ENCODE data around the gene LIPT1.

The LIPT1 gene

DNA sequence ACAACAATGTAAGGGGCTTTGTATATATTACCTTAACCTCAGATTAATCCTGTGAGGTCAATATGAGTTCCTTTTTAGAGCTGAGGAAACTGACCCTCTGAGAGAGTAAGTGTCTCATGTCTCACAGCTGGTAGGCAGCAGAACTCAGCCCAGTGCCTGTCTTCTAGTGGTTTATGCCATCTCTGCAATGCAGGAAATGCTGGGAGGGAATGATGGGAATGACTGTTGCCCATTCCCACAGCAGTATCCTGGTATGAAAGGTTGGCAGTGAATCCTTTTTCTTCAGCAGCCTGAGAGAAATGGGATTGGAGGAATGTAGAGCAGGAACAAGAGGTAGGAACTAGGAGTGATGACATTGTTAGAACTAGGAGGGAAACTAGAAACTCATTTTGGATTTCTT, 32.2 kb downstream of the LIPT1 start:
- TF ChIP-seq POLR2AphosphoS5 (IDR thresholded peaks at IDR 0.05; ENCODE audit: low read depth, low read length) = no peak
- TF ChIP-seq, protein P1, sequence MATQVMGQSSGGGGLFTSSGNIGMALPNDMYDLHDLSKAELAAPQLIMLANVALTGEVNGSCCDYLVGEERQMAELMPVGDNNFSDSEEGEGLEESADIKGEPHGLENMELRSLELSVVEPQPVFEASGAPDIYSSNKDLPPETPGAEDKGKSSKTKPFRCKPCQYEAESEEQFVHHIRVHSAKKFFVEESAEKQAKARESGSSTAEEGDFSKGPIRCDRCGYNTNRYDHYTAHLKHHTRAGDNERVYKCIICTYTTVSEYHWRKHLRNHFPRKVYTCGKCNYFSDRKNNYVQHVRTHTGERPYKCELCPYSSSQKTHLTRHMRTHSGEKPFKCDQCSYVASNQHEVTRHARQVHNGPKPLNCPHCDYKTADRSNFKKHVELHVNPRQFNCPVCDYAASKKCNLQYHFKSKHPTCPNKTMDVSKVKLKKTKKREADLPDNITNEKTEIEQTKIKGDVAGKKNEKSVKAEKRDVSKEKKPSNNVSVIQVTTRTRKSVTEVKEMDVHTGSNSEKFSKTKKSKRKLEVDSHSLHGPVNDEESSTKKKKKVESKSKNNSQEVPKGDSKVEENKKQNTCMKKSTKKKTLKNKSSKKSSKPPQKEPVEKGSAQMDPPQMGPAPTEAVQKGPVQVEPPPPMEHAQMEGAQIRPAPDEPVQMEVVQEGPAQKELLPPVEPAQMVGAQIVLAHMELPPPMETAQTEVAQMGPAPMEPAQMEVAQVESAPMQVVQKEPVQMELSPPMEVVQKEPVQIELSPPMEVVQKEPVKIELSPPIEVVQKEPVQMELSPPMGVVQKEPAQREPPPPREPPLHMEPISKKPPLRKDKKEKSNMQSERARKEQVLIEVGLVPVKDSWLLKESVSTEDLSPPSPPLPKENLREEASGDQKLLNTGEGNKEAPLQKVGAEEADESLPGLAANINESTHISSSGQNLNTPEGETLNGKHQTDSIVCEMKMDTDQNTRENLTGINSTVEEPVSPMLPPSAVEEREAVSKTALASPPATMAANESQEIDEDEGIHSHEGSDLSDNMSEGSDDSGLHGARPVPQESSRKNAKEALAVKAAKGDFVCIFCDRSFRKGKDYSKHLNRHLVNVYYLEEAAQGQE (IDR thresholded peaks at IDR 0.05; ENCODE audit: insufficient read depth in 1 of 2, low read depth in 2 of 2, low read length in 2 of 2) = no peak
- no peak for TF ChIP-seq FOXP2 (optimal IDR thresholded peaks at IDR 0.05; ENCODE audit: borderline replicate concordance, extremely low read depth, extremely low read length, insufficient read depth)
- TF ChIP-seq TAF1 (IDR thresholded peaks at IDR 0.05; ENCODE audit: borderline replicate concordance, insufficient read depth, low read length) = no peak
- no peak for TF ChIP-seq SIN3A (IDR thresholded peaks at IDR 0.05; ENCODE audit: borderline replicate concordance, insufficient read depth, low read length)

DNA sequence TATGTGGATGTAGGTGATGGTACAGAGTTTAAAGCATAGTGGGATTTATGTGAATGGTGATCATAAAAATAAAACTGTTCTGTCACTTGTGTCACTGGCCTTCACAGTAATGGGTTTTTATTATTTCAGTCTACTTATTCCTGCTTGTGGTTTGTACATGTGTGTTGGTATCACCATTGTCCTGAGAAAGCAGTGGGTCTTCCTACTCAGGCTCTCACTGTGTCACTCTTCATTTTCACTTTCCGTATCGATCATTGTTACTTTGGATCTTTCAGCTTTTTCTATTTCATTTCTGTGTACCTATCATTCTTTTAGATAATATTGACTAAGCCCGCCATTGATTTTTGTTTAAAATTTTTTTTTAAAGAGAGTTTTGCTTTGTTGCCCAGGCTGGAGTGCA, 33.6 kb downstream of the LIPT1 start:
- TF ChIP-seq SIN3A (IDR thresholded peaks at IDR 0.05; ENCODE audit: borderline replicate concordance, insufficient read depth, low read length) = no peak
- TF ChIP-seq, protein P1 (IDR thresholded peaks at IDR 0.05; ENCODE audit: insufficient read depth in 1 of 2, low read depth in 2 of 2, low read length in 2 of 2) = no peak
- no peak for TF ChIP-seq POLR2AphosphoS5 (IDR thresholded peaks at IDR 0.05; ENCODE audit: low read depth, low read length)
- TF ChIP-seq FOXP2 (optimal IDR thresholded peaks at IDR 0.05; ENCODE audit: borderline replicate concordance, extremely low read depth, extremely low read length, insufficient read depth) = no peak
- TF ChIP-seq TAF1 (IDR thresholded peaks at IDR 0.05; ENCODE audit: borderline replicate concordance, insufficient read depth, low read length) = no peak

DNA sequence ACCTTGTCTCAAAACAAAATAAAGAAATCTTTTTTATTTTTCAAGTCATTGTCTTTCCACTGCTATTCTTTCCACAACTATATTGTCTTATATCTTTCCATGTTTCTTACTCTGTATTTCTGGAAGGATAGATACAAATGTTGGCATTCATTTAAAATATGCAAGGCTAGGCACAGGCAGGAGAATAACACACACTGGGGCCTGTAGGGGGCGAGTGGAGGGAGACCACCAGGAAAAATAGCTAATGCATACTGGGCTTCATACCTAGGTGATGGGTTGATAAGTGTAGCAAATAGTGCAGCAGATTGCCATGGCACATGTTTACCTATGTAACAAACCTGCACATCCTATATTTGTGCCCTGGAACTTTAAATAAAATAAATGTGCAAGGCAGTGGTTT, 35.8 kb downstream of the LIPT1 start:
- TF ChIP-seq POLR2AphosphoS5 (IDR thresholded peaks at IDR 0.05; ENCODE audit: low read depth, low read length) (no peak), FOXP2 (optimal IDR thresholded peaks at IDR 0.05; ENCODE audit: borderline replicate concordance, extremely low read depth, extremely low read length, insufficient read depth) (no peak), SIN3A (IDR thresholded peaks at IDR 0.05; ENCODE audit: borderline replicate concordance, insufficient read depth, low read length) (no peak), TAF1 (IDR thresholded peaks at IDR 0.05; ENCODE audit: borderline replicate concordance, insufficient read depth, low read length) (no peak)
- TF ChIP-seq, protein P1 (IDR thresholded peaks at IDR 0.05; ENCODE audit: insufficient read depth in 1 of 2, low read depth in 2 of 2, low read length in 2 of 2) = no peak

DNA sequence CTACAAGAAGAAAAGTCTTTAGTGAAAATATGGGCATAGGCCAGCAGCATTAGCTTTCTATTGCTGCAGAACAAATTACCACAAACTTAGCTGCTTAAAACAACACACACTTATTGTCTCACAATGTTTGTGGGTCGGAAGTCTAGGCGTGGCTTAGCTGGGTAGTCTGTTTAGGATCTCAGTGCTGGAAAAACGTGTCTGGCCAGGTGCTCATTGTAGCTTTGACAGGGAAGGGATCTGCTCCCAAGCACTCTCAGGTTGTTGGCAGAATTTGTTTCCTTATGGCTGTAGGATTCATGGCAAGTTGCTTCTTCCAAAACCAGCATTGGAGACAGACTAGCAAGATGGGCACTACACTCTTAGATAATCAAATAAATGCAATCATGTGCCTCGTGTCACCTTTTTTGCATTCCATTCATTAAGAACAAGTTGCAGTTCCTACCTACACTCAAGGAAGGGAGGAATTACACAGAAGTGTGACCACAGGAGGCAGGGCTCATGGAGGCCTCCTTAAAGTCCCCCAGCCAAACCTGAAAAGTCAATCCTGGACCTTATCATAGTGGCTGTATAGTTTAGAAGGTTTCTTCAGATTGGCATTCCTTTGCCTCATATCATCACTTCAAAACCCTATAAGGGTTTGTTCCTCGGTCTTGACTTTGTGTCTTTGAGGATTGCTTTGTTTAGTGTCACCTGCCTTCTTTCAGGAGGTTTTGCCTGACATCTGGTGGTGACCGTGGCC, 43.5 kb downstream of the LIPT1 start:
- TF ChIP-seq TAF1 (IDR thresholded peaks at IDR 0.05; ENCODE audit: borderline replicate concordance, insufficient read depth, low read length) (no peak), FOXP2 (optimal IDR thresholded peaks at IDR 0.05; ENCODE audit: borderline replicate concordance, extremely low read depth, extremely low read length, insufficient read depth) (no peak), SIN3A (IDR thresholded peaks at IDR 0.05; ENCODE audit: borderline replicate concordance, insufficient read depth, low read length) (no peak), POLR2AphosphoS5 (IDR thresholded peaks at IDR 0.05; ENCODE audit: low read depth, low read length) (no peak)
- TF ChIP-seq, protein P1 (IDR thresholded peaks at IDR 0.05; ENCODE audit: insufficient read depth in 1 of 2, low read depth in 2 of 2, low read length in 2 of 2) = no peak
